ENCODE results near the gene UBE2M.
"Not testable (repeated sequence)": the region's sequence is repeated elsewhere in the genome, so short reads cannot be mapped to it uniquely, and the experiment has no call there.

DNA sequence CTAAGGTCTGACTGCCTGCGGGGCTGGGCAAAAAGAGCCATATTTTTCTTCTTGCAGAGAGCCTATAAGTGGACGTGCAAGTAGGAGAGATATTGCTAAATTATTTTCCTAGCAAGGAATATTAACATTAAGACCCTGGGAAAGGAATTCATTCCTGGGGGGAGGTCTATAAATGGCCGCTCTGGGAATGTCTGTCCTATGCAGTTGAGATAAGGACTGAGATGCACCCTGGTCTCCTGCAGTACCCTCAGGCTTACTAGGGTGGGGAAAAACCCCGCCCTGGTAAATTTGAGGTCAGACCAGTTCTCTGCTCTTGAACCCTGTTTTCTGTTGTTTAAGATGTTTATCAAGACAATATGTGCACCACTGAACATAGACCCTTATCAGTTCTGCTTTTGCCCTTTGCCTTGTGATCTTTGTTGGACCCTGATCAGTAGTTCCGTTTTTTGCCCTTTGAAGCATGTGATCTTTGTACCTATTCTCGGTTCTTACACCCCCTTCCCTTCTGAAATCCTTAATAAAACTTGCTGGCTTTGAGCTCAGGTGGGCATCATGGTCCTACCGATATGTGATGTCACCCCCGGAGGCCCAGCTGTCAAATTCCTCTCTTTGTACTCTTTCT, 50.7 kb downstream of the UBE2M start:
- TF ChIP-seq, protein P1, sequence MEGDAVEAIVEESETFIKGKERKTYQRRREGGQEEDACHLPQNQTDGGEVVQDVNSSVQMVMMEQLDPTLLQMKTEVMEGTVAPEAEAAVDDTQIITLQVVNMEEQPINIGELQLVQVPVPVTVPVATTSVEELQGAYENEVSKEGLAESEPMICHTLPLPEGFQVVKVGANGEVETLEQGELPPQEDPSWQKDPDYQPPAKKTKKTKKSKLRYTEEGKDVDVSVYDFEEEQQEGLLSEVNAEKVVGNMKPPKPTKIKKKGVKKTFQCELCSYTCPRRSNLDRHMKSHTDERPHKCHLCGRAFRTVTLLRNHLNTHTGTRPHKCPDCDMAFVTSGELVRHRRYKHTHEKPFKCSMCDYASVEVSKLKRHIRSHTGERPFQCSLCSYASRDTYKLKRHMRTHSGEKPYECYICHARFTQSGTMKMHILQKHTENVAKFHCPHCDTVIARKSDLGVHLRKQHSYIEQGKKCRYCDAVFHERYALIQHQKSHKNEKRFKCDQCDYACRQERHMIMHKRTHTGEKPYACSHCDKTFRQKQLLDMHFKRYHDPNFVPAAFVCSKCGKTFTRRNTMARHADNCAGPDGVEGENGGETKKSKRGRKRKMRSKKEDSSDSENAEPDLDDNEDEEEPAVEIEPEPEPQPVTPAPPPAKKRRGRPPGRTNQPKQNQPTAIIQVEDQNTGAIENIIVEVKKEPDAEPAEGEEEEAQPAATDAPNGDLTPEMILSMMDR (IDR thresholded peaks at IDR 0.05) = not testable (repeated sequence)
- not testable (repeated sequence) for TF ChIP-seq POLR2A (IDR thresholded peaks at IDR 0.05)
